ENCODE measurements around the gene SOCS7.

GRCh38 chr17:38449364-38449763, 97.7 kb downstream of the SOCS7 start:
- no peak for TF ChIP-seq CTCF (IDR thresholded peaks at IDR 0.05; ENCODE audit: poor library complexity)
- TF ChIP-seq EZH2 (IDR thresholded peaks at IDR 0.05; ENCODE audit: borderline replicate concordance), result no peak
- TF ChIP-seq EZH2phosphoT487 (IDR thresholded peaks at IDR 0.05; ENCODE audit: low read depth, severe bottlenecking, unreplicated experiment), result no peak

Measured in hepatocyte (in vitro differentiated cells).